ENCODE measurements around the gene TMEM37. TPM values are rescaled to one million over a fixed set of nuclear protein-coding genes. Genes with fewer than 3 reads are reported as not detected.

The TMEM37 gene
- total RNA-seq, 1 donor from 2014 or later = 2.3 TPM

DNA sequence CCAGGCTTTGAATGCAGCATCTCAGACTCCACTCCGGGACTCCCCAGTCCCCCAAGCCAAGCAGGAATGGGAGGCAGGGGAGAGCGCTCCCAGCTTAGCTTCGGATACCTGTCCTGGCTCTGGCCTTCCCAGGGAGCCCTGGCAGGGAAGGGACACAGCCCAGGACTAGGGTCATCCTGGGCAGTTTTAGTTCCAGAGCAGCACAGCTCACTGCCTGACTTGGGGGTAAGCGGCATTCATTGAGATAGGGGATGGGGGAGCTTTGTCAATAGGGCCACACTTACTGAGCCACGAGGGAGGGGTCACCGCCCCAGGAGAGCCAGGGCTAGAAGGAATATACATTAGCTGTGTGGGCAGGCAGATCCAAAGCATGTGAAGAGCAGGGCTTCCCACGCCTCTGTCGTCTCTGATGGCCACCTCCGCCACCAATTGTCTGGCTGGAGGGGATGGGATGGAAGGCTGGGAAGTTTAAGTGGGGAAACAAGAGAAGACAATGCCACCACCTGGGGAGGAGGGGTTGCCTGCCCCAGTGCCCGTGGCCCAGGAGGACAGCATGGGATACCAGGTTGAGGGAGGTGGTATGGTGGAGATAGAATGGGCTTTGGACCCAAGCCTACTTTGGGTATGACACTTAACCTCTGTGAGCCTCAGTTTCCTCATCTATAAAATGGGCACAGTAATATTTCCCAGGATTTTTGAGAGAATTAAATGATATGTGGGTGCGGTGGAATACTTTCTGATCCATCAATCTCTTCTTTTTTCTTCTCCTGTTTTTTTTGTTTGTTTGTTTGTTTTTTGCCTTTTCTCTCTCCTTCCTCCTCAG, 52.5 kb downstream of the TMEM37 start:
- H3K36me3 ChIP-seq = no peaks in the 10 kb centered on the region
- H3K27ac ChIP-seq = peak overlapping the region; percentile 88 to 97
- no peaks in the 10 kb centered on the region for H3K9me3 ChIP-seq
- H3K4me1 ChIP-seq = peaks cover 39 to 45% of the 10 kb centered on the region in 2 donors
- no peak for TF ChIP-seq CTCF (IDR thresholded peaks at IDR 0.05)
- intact Hi-C loops (cut with DNase I) = loop anchor here (1.0 to 10.0 kb wide), 6 partner anchors 60 to 1299 kb away; partner anchors contain the start of genes C2orf76, CFAP221, DBI and PTPN4
- no peaks in the 10 kb centered on the region for H3K27me3 ChIP-seq
- DNase-seq (ENCODE audit: low spot score in 2 of 2) = peak in 1 of 2 donors; percentile 58
- no peak overlapping the region for H3K4me3 ChIP-seq

GRCh38 chr2:119484834-119485233, 53.2 kb downstream of the TMEM37 start:
- no peaks in the 10 kb centered on the region for H3K27me3 ChIP-seq
- H3K9me3 ChIP-seq = no peaks in the 10 kb centered on the region
- H3K27ac ChIP-seq = peak overlapping the region; percentile 60 to 97
- intact Hi-C loops (cut with DNase I) = loop anchor here (10.0 kb wide), 4 partner anchors 160 to 1300 kb away; partner anchors contain the start of genes PTPN4 and STEAP3
- H3K36me3 ChIP-seq = no peaks in the 10 kb centered on the region
- DNase-seq (ENCODE audit: low spot score in 2 of 2) = peak in 1 of 2 donors; percentile 51
- TF ChIP-seq CTCF (IDR thresholded peaks at IDR 0.05) = no peak
- peaks cover 39 to 45% of the 10 kb centered on the region in 2 donors for H3K4me1 ChIP-seq
- H3K4me3 ChIP-seq = no peak overlapping the region

- no peaks in the 10 kb centered on the region for H3K27me3 ChIP-seq
- peaks cover 39 to 45% of the 10 kb centered on the region in 2 donors for H3K4me1 ChIP-seq
- H3K27ac ChIP-seq = peak overlapping the region; percentile 60 to 97
- no peak for TF ChIP-seq CTCF (IDR thresholded peaks at IDR 0.05)
- H3K4me3 ChIP-seq = no peak overlapping the region
- no peaks in the 10 kb centered on the region for H3K9me3 ChIP-seq
- peak; percentile 43 to 82 for DNase-seq (ENCODE audit: low spot score in 2 of 2)
- H3K36me3 ChIP-seq = no peaks in the 10 kb centered on the region
- intact Hi-C loops (cut with DNase I) = loop anchor here (10.0 kb wide), 4 partner anchors 159 to 1301 kb away; partner anchors contain the start of genes PTPN4 and STEAP3
These were observed 53.9 kb downstream of the TMEM37 start for GRCh38 chr2:119485336-119486110.

- Histone ChIP-seq H3K27ac (peak overlapping the region in 1 of 2 donors; percentile 97), H3K4me3 (no peak overlapping the region)
- peak in 1 of 2 donors; percentile 58 for DNase-seq (ENCODE audit: low spot score in 2 of 2)
These were observed 54.7 kb downstream of the TMEM37 start for GRCh38 chr2:119486196-119486827.

More at GRCh38 chr2:119486196-119486827, 54.7 kb downstream of the TMEM37 start:
- no peaks in the 10 kb centered on the region for H3K36me3 ChIP-seq
- TF ChIP-seq CTCF (IDR thresholded peaks at IDR 0.05) = no peak
- intact Hi-C loops (cut with DNase I) = loop anchor here (10.0 kb wide), 4 partner anchors 158 to 1302 kb away; partner anchors contain the start of genes PTPN4 and STEAP3
- peaks cover 38 to 45% of the 10 kb centered on the region in 2 donors for H3K4me1 ChIP-seq
- no peaks in the 10 kb centered on the region for H3K27me3 ChIP-seq
- no peaks in the 10 kb centered on the region for H3K9me3 ChIP-seq
